GM21367 (cell line): ENCODE measurements around the gene ZNF433.
"Not testable (repeated sequence)": the region's sequence is repeated elsewhere in the genome, so short reads cannot be mapped to it uniquely, and the experiment has no call there.

Experiments used
- ATAC-seq: cut with Tn5 transposase; IDR thresholded peaks from one replicate; pipeline ENCODE4 v1.9.1; 2021; ENCODE audit not compliant: unreplicated experiment

ZNF433 gene

DNA sequence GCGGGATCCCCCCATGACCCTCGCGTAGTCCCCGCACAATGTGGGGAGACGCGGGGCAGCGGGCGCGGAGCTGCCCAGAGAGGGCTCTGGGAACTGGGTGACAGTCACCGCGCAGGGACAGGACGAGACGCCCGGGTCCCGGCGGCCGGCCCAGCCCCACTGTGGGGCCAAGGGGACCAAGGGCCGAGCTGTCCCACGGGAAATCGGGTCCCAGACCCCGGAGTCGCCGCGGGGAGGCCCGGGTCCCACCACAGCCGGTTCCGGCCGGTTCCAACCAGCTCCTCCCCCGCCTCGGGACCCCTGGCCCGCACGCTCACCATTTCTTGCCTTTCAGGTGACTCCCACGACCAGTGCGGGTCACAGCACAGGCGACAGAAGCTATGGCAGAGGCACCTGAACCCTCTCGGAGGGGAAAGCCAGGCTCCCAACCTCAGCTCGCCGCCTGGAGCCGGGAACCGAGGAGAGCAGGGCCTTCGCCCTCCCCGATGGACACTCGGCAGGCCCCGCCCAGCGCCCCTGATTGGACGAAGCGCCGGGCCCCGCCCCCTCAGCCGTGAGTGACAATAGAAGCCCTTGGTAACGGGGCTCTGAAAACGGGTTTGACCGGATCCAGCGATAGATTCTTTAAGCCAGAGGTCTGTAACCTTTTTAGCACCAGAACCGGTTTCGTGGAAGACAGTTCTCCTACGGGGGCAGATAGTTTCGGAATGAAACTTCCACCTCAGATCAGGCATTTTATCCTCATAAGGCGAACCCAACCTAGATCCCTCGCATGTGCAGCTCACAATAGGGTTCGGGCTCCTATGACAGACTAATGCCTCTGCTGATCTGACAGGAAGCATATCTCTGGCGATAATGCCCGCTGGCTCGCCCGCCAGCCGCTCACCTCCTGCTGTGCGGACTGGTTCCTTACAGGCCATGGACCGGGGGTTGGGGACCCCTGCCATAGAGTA lies at the start of gene ZNF433:
TSS of gene ZNF433 (minus strand) at position 460 of the 953 bp plus-strand sequence. CDS start at position 320, 140 bp downstream.
- peak; percentile 75 for ATAC-seq

- ATAC-seq = not testable (repeated sequence)
These were observed 47.9 kb upstream of the ZNF433 start for GRCh38 chr19:12083336-12083735.

DNA sequence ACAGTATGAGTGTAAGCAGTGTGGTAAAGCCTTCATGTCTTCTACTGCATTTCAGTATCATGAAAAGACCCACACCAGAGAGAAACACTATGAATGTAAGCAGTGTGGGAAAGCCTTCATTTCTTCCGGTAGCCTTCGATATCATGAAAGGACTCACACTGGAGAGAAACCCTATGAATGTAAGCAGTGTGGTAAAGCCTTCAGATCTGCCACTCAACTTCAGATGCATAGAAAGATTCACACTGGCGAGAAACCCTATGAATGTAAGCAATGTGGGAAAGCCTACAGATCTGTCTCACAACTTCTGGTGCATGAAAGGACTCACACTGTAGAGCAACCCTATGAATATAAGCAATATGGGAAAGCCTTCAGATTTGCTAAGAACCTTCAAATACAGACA lies 41.9 kb upstream of the ZNF433 start:
- no peak for ATAC-seq

DNA sequence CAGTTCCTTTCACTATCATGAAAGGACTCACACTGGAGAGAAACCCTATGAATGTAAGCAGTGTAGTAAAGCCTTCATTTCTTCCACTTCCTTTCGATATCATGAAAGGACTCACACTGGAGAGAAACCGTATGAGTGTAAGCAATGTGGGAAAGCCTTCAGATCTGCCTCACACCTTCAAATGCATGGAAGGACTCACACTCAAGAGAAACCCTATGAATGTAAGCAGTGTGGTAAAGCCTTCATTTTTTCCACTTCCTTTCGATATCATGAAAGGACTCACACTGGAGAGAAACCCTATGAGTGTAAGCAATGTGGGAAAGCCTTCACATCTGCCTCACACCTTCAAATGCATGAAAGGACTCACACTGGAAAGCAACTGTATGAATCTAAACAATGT lies 40.9 kb upstream of the ZNF433 start:
- not testable (repeated sequence) for ATAC-seq

GRCh38 chr19:12075538-12076139 lies 40.2 kb upstream of the ZNF433 start:
- no peak for ATAC-seq

DNA sequence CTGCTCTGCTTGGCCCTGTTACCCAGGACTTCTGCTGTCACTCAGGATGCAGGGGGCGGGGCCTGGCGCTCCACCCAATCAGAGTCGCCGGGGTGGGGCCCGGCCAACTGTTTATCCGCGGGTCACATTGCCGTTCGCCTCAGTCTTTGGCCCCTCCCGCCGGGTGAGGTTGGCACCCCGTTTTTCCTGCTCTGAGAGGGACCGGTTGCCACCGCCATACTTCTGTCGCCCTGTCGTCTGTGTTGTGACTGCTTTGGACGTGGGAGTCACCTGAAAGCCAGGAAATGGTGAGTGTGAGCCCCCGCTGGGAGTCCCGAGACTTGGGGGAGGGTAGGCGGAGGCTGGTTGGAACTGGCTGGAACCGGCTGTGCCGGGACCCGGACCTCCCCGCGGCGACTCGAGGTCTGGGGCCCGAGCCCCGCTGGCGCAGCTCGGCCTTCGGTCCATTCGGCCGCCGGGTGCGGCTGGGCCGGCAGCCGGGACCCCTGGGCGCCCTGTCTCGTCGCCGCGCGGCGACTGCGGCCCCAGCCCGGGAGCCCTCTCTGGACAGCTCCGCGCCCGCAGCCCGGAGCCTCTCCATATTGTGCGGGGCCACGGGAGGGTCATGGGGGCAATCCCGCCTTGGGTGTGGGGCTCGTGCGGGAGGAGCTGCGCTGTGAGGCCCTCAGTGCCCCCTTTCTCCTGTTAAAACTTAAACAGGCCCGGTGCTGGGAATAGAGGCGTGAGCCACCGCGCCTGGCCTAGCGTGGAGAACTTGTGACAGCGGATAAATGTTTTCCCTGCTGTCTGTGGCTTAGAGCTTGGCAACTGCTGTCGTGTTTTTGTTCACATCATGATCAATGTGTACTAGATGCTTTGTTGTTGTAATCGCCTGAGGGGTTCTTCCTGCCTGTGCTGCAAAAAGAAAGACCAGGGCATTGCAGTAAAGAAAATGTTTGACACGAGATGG lies 29.4 kb upstream of the ZNF433 start, which contains the start of gene ZNF844:
TSS of gene ZNF844 (plus strand) at position 142 of the 949 bp plus-strand sequence. CDS start at position 285, 143 bp downstream.
- peak; percentile 69 for ATAC-seq

- ATAC-seq = no peak
These were observed 20.3 kb upstream of the ZNF433 start for GRCh38 chr19:12055784-12056183.

DNA sequence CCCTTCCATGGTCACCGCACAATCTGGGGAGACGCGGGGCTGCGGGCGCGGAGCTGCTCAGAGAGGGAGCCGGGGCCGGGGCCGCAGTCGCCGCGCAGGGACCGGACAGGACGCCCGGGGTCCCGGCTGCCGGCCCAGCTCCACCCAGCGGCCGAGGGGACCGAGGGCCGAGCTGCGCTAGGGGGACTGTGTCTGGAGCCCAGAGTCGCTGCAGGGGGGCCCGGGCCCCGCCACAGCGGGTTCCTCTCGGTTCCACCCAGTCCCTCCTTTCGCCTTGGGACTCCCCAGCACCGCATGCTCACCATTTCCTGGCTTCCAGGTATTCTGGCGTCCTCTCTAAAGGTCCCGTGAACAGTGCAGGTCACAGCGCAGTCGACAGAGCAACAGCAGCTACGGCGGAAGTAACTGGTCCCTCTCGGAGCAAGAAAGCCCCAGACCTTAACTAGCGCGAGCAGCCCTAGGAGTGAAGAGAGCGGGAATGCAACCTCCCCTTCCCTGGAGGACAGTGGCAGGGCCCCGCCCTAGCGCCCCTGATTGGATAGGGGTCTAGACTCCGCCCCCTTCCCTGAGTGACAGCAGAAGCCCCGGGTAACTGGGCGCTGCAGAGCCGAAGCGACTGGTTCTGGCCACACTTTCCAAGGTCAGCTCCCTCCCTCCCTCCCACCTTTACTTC lies 17.2 kb upstream of the ZNF433 start, which contains the start of gene ZNF878:
TSS of gene ZNF878 (minus strand) at position 465 of the 673 bp plus-strand sequence. CDS start at position 305, 160 bp downstream.
- ATAC-seq = peak; percentile 80

- ATAC-seq = no peak
These were observed 16.6 kb upstream of the ZNF433 start for GRCh38 chr19:12052091-12052496.

- ATAC-seq = no peak
These were observed 12.4 kb upstream of the ZNF433 start for GRCh38 chr19:12047868-12048267.

- no peak for ATAC-seq
These were observed 8.4 kb upstream of the ZNF433 start for GRCh38 chr19:12043752-12044422.

GRCh38 chr19:12042893-12043292 lies 7.4 kb upstream of the ZNF433 start:
- no peak for ATAC-seq

- no peak for ATAC-seq
These were observed 859 bp downstream of the ZNF433 start for GRCh38 chr19:12034620-12035019.

- no peak for ATAC-seq
These were observed 1.3 kb downstream of the ZNF433 start for GRCh38 chr19:12034198-12034597.

- ATAC-seq = no peak
These were observed 19.7 kb downstream of the ZNF433 start for GRCh38 chr19:12015753-12016116.

GRCh38 chr19:12015015-12015752 lies 20.3 kb downstream of the ZNF433 start:
- ATAC-seq = no peak

- ATAC-seq = peak; percentile 60
These were observed 35.1 kb downstream of the ZNF433 start for GRCh38 chr19:12000152-12000981.

- no peak for ATAC-seq
These were observed 40.3 kb downstream of the ZNF433 start for GRCh38 chr19:11995174-11995573.
